KOPT-K1 (cell line): Measurements from ENCODE around the gene USP46.

Experiments used
- H3K27ac ChIP-seq: fragments of 200-600 bp; sonication (generic); 2 replicates; pipeline ENCODE4 v1.5.1; 2016; ENCODE audit warnings: antibody characterized with exemption, mild to moderate bottlenecking, low read depth, low read length; ENCODE audit not compliant: poor library complexity, severe bottlenecking
- H3K36me3 ChIP-seq: fragments of 200-600 bp; sonication (generic); 2 replicates; pipeline ENCODE4 v1.5.1; 2017; ENCODE audit warnings: antibody characterized with exemption, mild to moderate bottlenecking, low read length, moderate library complexity; ENCODE audit not compliant: insufficient read depth
- H3K9me3 ChIP-seq: fragments of 200-600 bp; sonication (generic); 2 replicates; pipeline ENCODE4 v1.5.1; 2017; ENCODE audit warnings: antibody characterized with exemption, low read length, mild to moderate bottlenecking; ENCODE audit not compliant: insufficient read depth, poor library complexity, severe bottlenecking

USP46 gene

GRCh38 chr4:52550186-52550585, 108.9 kb downstream of the USP46 start:
- no peaks in the 10 kb centered on the region for H3K36me3 ChIP-seq
- no peak overlapping the region for H3K27ac ChIP-seq
- no peaks in the 10 kb centered on the region for H3K9me3 ChIP-seq

DNA sequence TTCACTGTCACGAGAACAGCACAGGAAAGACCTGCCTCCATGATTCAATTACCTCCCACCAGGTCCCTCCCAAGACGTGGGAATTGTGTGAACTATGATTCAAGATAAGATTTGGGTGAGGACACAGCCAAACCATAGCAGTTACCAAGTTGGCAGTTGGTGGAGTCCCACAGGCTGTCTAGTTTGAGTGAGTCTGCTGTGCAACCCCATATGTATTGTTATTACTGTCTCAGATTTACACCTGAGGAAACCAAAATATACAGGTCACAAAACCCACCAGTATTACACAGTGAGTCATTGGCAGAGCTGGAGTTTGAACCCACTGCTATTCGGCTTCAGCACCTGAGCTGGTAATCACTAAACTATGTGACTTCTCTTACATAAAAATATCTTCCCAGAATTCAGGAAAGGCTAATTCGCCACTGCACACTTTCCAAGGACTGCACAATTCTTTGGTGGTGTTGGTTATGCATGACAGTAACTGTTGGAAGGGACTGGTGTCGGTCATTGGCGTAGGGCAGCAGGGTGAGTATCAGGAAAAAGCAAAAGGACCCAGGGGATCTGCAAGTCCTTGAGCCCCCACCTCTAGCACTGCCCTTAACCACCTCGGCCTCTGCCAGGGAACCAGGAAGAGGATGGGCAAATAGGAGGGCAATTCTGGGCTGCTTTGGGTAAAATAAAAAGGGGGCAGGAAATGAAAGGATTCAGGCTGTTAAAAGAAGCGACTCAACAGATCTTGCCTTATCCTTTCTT, 110.1 kb downstream of the USP46 start:
- Histone ChIP-seq H3K27ac (no peak overlapping the region), H3K9me3 (no peaks in the 10 kb centered on the region), H3K36me3 (no peaks in the 10 kb centered on the region)

DNA sequence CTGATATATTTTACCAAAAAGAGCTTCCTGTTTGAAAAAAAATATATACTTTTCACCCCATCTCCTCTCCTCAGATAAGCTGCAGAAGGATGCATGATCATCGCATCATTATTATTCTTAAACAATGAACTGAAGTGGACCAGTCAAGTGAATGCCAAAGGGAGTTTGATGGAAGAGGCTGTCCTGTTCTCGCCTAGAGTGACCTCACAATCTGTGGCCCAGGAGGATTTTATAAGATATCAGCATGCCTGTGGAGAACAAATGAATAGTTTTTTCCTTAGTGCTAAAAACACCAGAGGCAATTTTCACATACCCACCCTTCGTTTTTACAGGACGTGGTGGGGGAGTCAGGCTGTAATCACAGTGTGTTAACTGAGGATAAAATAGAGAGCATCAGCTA, 112.7 kb downstream of the USP46 start:
- Histone ChIP-seq H3K36me3 (no peaks in the 10 kb centered on the region), H3K9me3 (no peaks in the 10 kb centered on the region), H3K27ac (no peak overlapping the region)

- no peaks in the 10 kb centered on the region for H3K9me3 ChIP-seq
- H3K27ac ChIP-seq, result no peak overlapping the region
Observed at GRCh38 chr4:52545099-52546069, 113.7 kb downstream of the USP46 start.

More at GRCh38 chr4:52545099-52546069, 113.7 kb downstream of the USP46 start:
- no peaks in the 10 kb centered on the region for H3K36me3 ChIP-seq
